ENCODE measurements around the gene GTF3C5.

- TF ChIP-seq ESRRG (CRISPR knock-in tag; IDR thresholded peaks at IDR 0.05) (no peak), ZFP3 (CRISPR knock-in tag; IDR thresholded peaks at IDR 0.05) (no peak), ZNF8 (CRISPR knock-in tag; IDR thresholded peaks at IDR 0.05) (no peak), BACH2 (CRISPR knock-in tag; IDR thresholded peaks at IDR 0.05; ENCODE audit: borderline replicate concordance) (no peak), ZFP30 (CRISPR knock-in tag; IDR thresholded peaks at IDR 0.05) (no peak), POU6F1 (CRISPR knock-in tag; IDR thresholded peaks at IDR 0.05; ENCODE audit: borderline replicate concordance, low read depth) (no peak), TOX (CRISPR knock-in tag; IDR thresholded peaks at IDR 0.05; ENCODE audit: borderline replicate concordance) (no peak)
Measured at GRCh38 chr9:133098871-133099270, 68.1 kb downstream of the GTF3C5 start.

All from SK-N-SH treated with all-trans-retinoic acid at 6 μM for 48 hours (cell line).